Endothelial cell of umbilical vein (primary cell): ENCODE results near the gene HS3ST3A1. TPM values are rescaled to one million over a fixed set of nuclear protein-coding genes. Genes with fewer than 3 reads are reported as not detected.

Source experiments
- BruUV-seq: library from RNA; stranded (reverse); fragments of 400-500 nt; replicated peaks from 2 replicates; lab custom pipeline; 2021; lab: Mats Ljungman, UMichigan
- CTCF ChIA-PET: fragments of 300-600, 350-600 bp; sonication (Branson Sonifier 250); formaldehyde crosslinking; loops from one replicate; lab custom pipeline; 2021; ENCODE audit warnings: antibody characterized with exemption, inconsistent platforms; lab: Charles Lee
- POLR2A ChIA-PET: fragments of 300-600, 350-600 bp; sonication (Branson Sonifier 250); formaldehyde crosslinking; loops from one replicate; lab custom pipeline; 2021; ENCODE audit warnings: antibody characterized with exemption, inconsistent platforms; lab: Charles Lee
- DNase-seq: peaks from one replicate; pipeline ENCODE4 v3.0.0-alpha.2; 2011; ENCODE audit warnings: low read depth, low spot score
- FAIRE-seq: peaks from 2 replicates; lab custom pipeline; 2011; peaks lifted over from hg19 to GRCh38; lab: Jason Lieb, UNC
- H2AFZ ChIP-seq: 2 replicates; pipeline ENCODE4 v1.6.0; 2012; ENCODE audit warnings: low read depth, low read length, control low read depth, inconsistent platforms
- H3K27ac ChIP-seq: 2 replicates; pipeline ENCODE4 v1.5.1; 2011; ENCODE audit warnings: low read depth, mild to moderate bottlenecking, control low read depth, low read length, moderate library complexity; ENCODE audit not compliant: insufficient read depth
- H3K27me3 ChIP-seq, 2 experiments: 2 replicates each; pipeline versions ENCODE4 v1.6.0 to v1.6.1; 2011; ENCODE audit warnings: low read length in 2 of 2, mixed read lengths in 1 of 2; ENCODE audit not compliant: control insufficient read depth in 2 of 2, insufficient read depth in 2 of 2
- H3K36me3 ChIP-seq, 2 experiments: 2 replicates in 1 of 2; 3 replicates in 1 of 2; pipeline ENCODE4 v1.5.1; 2011; ENCODE audit warnings: low read length in 2 of 2, mild to moderate bottlenecking in 1 of 2, moderate library complexity in 1 of 2; ENCODE audit not compliant: control insufficient read depth in 2 of 2, insufficient read depth in 2 of 2; ENCODE audit errors: extremely low read depth in 1 of 2
- H3K4me1 ChIP-seq: 3 replicates; pipeline ENCODE4 v1.5.1; 2011; ENCODE audit warnings: mild to moderate bottlenecking, low read length; ENCODE audit not compliant: control insufficient read depth, insufficient read depth; ENCODE audit errors: extremely low read depth
- H3K4me2 ChIP-seq: 2 replicates; pipeline ENCODE4 v1.6.1; 2011; ENCODE audit warnings: low read length, control low read depth, mixed read lengths; ENCODE audit not compliant: insufficient read depth
- H3K4me3 ChIP-seq, 3 experiments: fragments of 200-600 bp in 1 of 3; sonication (generic), shearing (Covaris generic) in 1 of 3; replicated peaks in 1 of 3; 2 replicates each; pipeline ENCODE4 v1.5.1; 2011 to 2016; ENCODE audit warnings: control low read depth in 3 of 3, low read length in 3 of 3, mild to moderate bottlenecking in 2 of 3, inconsistent platforms in 1 of 3, low read depth in 1 of 3, moderate library complexity in 1 of 3; ENCODE audit not compliant: insufficient read depth in 1 of 3
- H3K79me2 ChIP-seq: 2 replicates; pipeline ENCODE4 v1.6.0; 2012; ENCODE audit warnings: low read length, inconsistent platforms; ENCODE audit not compliant: control insufficient read depth, insufficient read depth
- H3K9ac ChIP-seq: replicated peaks from 2 replicates; pipeline ENCODE3; 2011; ENCODE audit warnings: low read length, control low read depth; ENCODE audit not compliant: insufficient read depth; ENCODE audit errors: extremely low read depth
- H3K9me1 ChIP-seq: replicated peaks from 3 replicates; pipeline ENCODE4 v1.6.0; 2011; ENCODE audit warnings: mild to moderate bottlenecking, low read length; ENCODE audit not compliant: control insufficient read depth, insufficient read depth; ENCODE audit errors: extremely low read depth
- H3K9me3 ChIP-seq: replicated peaks from 2 replicates; pipeline ENCODE4 v1.5.1; 2012; ENCODE audit warnings: low read length, inconsistent platforms; ENCODE audit not compliant: control insufficient read depth, insufficient read depth
- H4K20me1 ChIP-seq: replicated peaks from 2 replicates; pipeline ENCODE3; 2011; ENCODE audit warnings: mild to moderate bottlenecking, low read length; ENCODE audit not compliant: control insufficient read depth, insufficient read depth; ENCODE audit errors: extremely low read depth
- CTCF ChIP-seq, 2 donors: IDR thresholded peaks; 1 replicate in 1 of 2; 2 replicates in 1 of 2; pipeline ENCODE4 v1.5.1; 2011; ENCODE audit warnings: low read length in 2 of 2, mild to moderate bottlenecking in 2 of 2, moderate library complexity in 2 of 2, control low read depth in 1 of 2, inconsistent platforms in 1 of 2, low read depth in 1 of 2; ENCODE audit not compliant: insufficient read depth in 1 of 2; ENCODE audit errors: extremely low read depth in 1 of 2
- EZH2 ChIP-seq: IDR thresholded peaks from 2 replicates; pipeline ENCODE4 v1.6.1; 2012; ENCODE audit warnings: borderline replicate concordance, low read depth, mild to moderate bottlenecking, moderate library complexity, low read length, inconsistent platforms; ENCODE audit not compliant: severe bottlenecking
- FOS ChIP-seq: IDR thresholded peaks from 2 replicates; pipeline ENCODE4 v1.6.1; 2011; ENCODE audit warnings: mild to moderate bottlenecking, low read length, moderate library complexity, borderline replicate concordance; ENCODE audit not compliant: insufficient read depth
- GATA2 ChIP-seq: IDR thresholded peaks from 2 replicates; pipeline ENCODE4 v1.7.0; 2011; ENCODE audit warnings: low read depth, mild to moderate bottlenecking, moderate library complexity, mixed read lengths, low read length; ENCODE audit not compliant: insufficient read length, insufficient read depth
- JUN ChIP-seq: IDR thresholded peaks from 2 replicates; pipeline ENCODE4 v1.6.1; 2011; ENCODE audit warnings: borderline replicate concordance, low read depth; ENCODE audit not compliant: insufficient read length, insufficient read depth
- MAX ChIP-seq: IDR thresholded peaks from 2 replicates; pipeline ENCODE4 v1.6.1; 2011; ENCODE audit not compliant: insufficient read depth, insufficient read length
- MYC ChIP-seq: IDR thresholded peaks from one replicate; pipeline ENCODE4 v1.6.1; 2011; ENCODE audit warnings: mild to moderate bottlenecking, low read depth, low read length
- POLR2A ChIP-seq: IDR thresholded peaks from 2 replicates; pipeline ENCODE4 v1.6.1; 2012; ENCODE audit warnings: low read depth, mild to moderate bottlenecking, control low read depth, low read length
- POLR2AphosphoS5 ChIP-seq: IDR thresholded peaks from 2 replicates; pipeline ENCODE4 v1.6.1; 2012; ENCODE audit warnings: low read depth, mild to moderate bottlenecking, control low read depth, low read length, moderate library complexity; ENCODE audit not compliant: insufficient read depth
- dilution Hi-C: fragments of 300-500 bp; cut with MboI; formaldehyde crosslinking; loops from one replicate; pipeline ENCODE4 v1.15.0; 2019; ENCODE audit warnings: low sequenced_read_pairs; ENCODE audit not compliant: extremely low pct_ligation_motif_present
- intact Hi-C: fragments of 100-400 bp; cut with micrococcal nuclease; formaldehyde crosslinking; loops from one replicate; pipeline ENCODE4 v1.10.0; 2022
- polyA plus RNA-seq, 4 experiments: library from polyadenylated mRNA; depleted of rRNA in 3 of 4; stranded (reverse) in 3 of 4; unstranded in 1 of 4; fragments of >200 nt; gene quantifications; 2 replicates each; pipeline versions ENCODE4 v1.2.1 to v1.2.3, GENCODE V29; 2011 to 2012; ENCODE audit warnings: missing spikeins in 1 of 4
- total RNA-seq: library from RNA; stranded (reverse); gene quantifications from 2 replicates; pipeline ENCODE4 v1.2.3, GENCODE V29; 2021

Gene HS3ST3A1
- total and polyA plus RNA-seq, 2 donors (not counting 3 experiments of a cell fraction or from before 2014, with no cell fraction given), result not detected

GRCh38 chr17:13563866-13564265 lies 37.9 kb downstream of the HS3ST3A1 start:
- CTCF ChIA-PET, result no interaction called here
- intact Hi-C loops, result no loop called here
- no peaks in the 10 kb centered on the region for H3K9me1 ChIP-seq
- no peaks in the 10 kb centered on the region for H3K4me1 ChIP-seq
- TF ChIP-seq CTCF (IDR thresholded peaks at IDR 0.05; ENCODE audit: extremely low read depth in 1 of 2, insufficient read depth in 1 of 2, low read depth in 1 of 2, low read length in 2 of 2) (no peak), POLR2AphosphoS5 (no peak), FOS (no peak), POLR2A (no peak), MAX (no peak), GATA2 (no peak), EZH2 (no peak), JUN (no peak), MYC (no peak)
- H3K27ac ChIP-seq, result no peak overlapping the region
- H3K4me2 ChIP-seq, result no peak overlapping the region
- BruUV-seq, result no TSS peak
- FAIRE-seq (no peak), DNase-seq (no peak)
- dilution Hi-C loops, result no loop called here
- no peaks in the 10 kb centered on the region for H3K79me2 ChIP-seq
- H3K4me3 ChIP-seq, result no peak overlapping the region
- no peak overlapping the region for H3K9ac ChIP-seq
- no peaks in the 10 kb centered on the region for H4K20me1 ChIP-seq
- no peaks in the 10 kb centered on the region for H3K36me3 ChIP-seq
- H2AFZ ChIP-seq, result no peak overlapping the region
- no peaks in the 10 kb centered on the region for H3K9me3 ChIP-seq
- POLR2A ChIA-PET, result no interaction called here
- H3K27me3 ChIP-seq, result no peaks in the 10 kb centered on the region
